Mucosa of descending colon (tissue), 3 donors: Measurements from ENCODE around the gene SAMD5. TPM values are rescaled to one million over a fixed set of nuclear protein-coding genes. Genes with fewer than 3 reads are reported as not detected.

Experiments
- ATAC-seq: fragments of 200-7000 bp; cut with Tn5 transposase; one replicate; pipeline ENCODE4 v1.9.1; 2020; ENCODE audit warnings: mild to moderate bottlenecking, moderate library complexity
- DNase-seq, 3 donors: peaks; one replicate each; pipeline ENCODE4 v3.0.0-alpha.2; 2020
- H3K36me3 ChIP-seq: fragments of 200-600 bp; one replicate; pipeline ENCODE4 v1.8.0; 2021; ENCODE audit warnings: low read depth, mild to moderate bottlenecking
- H3K4me1 ChIP-seq: fragments of 200-600 bp; one replicate; pipeline ENCODE4 v1.8.0; 2021; ENCODE audit warnings: low read depth, mild to moderate bottlenecking
- H3K4me3 ChIP-seq: fragments of 200-600 bp; one replicate; pipeline ENCODE4 v1.8.0; 2021; ENCODE audit warnings: mild to moderate bottlenecking
- H3K9me3 ChIP-seq: fragments of 200-600 bp; one replicate; pipeline ENCODE4 v1.8.0; 2021; ENCODE audit warnings: mild to moderate bottlenecking
- CTCF ChIP-seq: fragments of 200-600 bp; IDR thresholded peaks from one replicate; pipeline ENCODE4 v1.8.0; 2022; ENCODE audit warnings: antibody characterized with exemption, mild to moderate bottlenecking
- intact Hi-C, 2 donors: fragments of 100-400 bp; cut with DNase I in 1 of 2; cut with micrococcal nuclease in 1 of 2; formaldehyde crosslinking; loops; one replicate each; pipeline versions ENCODE4 v1.11.0 to v1.11.1; 2022; cut with DNase I, micrococcal nuclease
- total RNA-seq, 3 donors: library from RNA; stranded (reverse); fragmentation: NEBNext Ultra II Directional in 2 of 3; extraction: Animal tissue kit (Norgen Biotek cat#: 25700) in 2 of 3; gene quantifications; one replicate each; pipeline versions ENCODE4 v1.2.1 to v1.2.4, GENCODE V29; 2021 to 2023
- donor health status: DM: no; HTN: no; CAD: no; lungs with moderate emphysema.
- donor health status: DM: no; HTN: no; CAD: no.
- donor health status: DM: no; HTN: yes; CAD: no.

The SAMD5 gene
- total RNA-seq, 3 donors from 2014 or later, result 4.7 to 11.1 (median 10.3) TPM

DNA sequence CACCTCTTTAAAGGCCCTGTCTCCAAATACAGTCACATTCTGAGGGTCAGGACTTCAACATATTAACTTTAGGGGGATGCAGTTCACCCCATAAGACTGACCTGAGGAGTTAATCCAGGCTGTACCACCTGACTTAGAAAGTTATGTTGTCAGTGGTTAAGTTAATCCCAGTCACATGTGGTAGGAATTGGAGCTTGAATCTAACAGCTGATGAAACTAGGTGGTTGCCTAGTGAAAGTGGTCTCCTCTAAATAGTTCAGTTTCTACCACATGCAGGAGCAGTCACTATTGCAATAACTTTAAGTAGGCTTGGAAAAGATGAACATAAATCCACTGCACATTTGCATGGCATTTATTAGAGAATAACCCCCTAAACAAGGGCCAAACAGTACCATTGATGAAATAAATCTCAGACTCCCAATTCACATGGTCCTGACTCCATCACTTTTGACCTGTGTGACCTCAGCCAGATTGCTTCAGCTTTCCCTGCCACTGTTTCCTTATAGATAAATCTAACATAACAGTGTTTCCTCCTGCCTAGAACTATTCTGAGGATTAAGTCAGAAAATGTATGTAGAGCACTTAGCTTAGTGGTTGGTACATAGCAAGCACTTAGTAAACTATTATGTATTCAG is 20.1 kb downstream of the SAMD5 start:
- TF ChIP-seq CTCF, result no peak
- DNase-seq (no peak), ATAC-seq (no peak)
- no peak overlapping the region for H3K4me3 ChIP-seq
- no peaks in the 10 kb centered on the region for H3K36me3 ChIP-seq
- no peaks in the 10 kb centered on the region for H3K9me3 ChIP-seq
- intact Hi-C loops, result no loop called here
- H3K4me1 ChIP-seq, result no peaks in the 10 kb centered on the region

GRCh38 chr6:147530132-147531060 is 21.9 kb downstream of the SAMD5 start:
- TF ChIP-seq CTCF, result no peak
- intact Hi-C loops, result no loop called here
- peak; percentile 91 for ATAC-seq
- Histone ChIP-seq H3K4me3 (no peak overlapping the region), H3K4me1 (no peaks in the 10 kb centered on the region), H3K36me3 (no peaks in the 10 kb centered on the region), H3K9me3 (no peaks in the 10 kb centered on the region)
- peak; percentile 45 to 52 (median 49) for DNase-seq

DNA sequence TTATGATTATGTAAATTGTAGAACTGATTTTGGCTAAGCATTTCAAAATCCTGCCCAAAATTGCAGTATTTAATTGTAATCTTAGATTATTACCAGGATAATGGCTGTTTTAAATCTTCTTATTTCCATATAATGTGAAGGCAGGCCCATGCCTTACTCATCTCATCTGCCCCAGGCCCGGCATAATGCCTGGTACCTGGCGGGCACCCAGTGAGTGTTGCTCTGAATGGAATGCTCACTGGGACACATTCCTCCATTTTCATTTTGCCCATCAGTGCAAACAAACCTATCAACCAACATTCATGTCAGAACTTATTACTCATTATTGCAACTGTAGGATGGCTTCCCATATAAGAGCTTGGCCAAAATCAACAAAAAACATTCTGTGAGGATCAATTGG is 22.8 kb downstream of the SAMD5 start:
- H3K36me3 ChIP-seq, result no peaks in the 10 kb centered on the region
- no peak for DNase-seq
- H3K4me1 ChIP-seq, result no peaks in the 10 kb centered on the region
- no peak for TF ChIP-seq CTCF
- H3K9me3 ChIP-seq, result no peaks in the 10 kb centered on the region
- no peak overlapping the region for H3K4me3 ChIP-seq
- intact Hi-C loops, result no loop called here
- ATAC-seq, result no peak

DNA sequence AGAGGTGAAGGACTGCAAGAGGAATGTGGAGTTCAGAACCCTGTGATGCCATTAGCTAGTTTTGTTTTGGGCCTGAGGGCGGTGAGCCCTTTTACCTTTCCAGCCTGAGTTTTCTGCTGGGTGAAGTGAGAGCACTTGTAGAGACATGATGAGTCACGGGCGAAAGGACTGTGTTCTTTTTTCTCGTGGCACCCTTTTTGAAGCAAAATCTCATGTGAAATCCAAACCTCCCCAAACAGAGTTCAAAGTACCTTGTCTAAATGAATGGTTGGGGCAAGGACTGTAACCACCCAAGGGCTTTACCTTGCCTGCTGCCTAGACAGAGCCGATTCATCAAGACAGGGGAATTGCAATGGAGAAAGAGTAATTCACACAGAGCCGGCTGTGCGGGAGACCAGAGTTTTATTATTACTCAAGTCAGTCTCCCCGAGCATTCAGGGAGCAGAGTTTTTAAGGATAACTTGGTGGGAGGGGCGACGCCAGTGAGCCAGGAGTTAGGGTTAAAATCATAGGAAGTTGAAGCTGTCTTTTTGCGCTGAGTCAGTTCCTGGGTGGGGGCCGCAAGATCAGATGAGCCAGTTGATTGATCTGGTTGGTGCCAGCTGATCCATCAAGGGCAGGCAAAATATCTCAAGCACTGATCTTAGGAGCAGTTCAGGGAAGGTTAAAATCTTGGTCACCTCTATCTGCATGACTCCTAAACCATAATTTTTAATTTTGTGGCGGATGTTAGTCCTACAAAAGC is 25.8 kb downstream of the SAMD5 start:
- Histone ChIP-seq H3K4me1 (no peaks in the 10 kb centered on the region), H3K4me3 (no peak overlapping the region), H3K36me3 (peaks cover 3% of the 10 kb centered on the region), H3K9me3 (no peaks in the 10 kb centered on the region)
- ATAC-seq (no peak), DNase-seq (no peak)
- no peak for TF ChIP-seq CTCF
- intact Hi-C loops, result no loop called here

- Histone ChIP-seq H3K36me3 (peaks cover 3% of the 10 kb centered on the region), H3K4me1 (no peaks in the 10 kb centered on the region), H3K4me3 (no peak overlapping the region), H3K9me3 (peaks cover 7% of the 10 kb centered on the region)
- no peak for TF ChIP-seq CTCF
- intact Hi-C loops, result no loop called here
- ATAC-seq, result no peak
- no peak for DNase-seq
These were observed 30.3 kb downstream of the SAMD5 start for GRCh38 chr6:147538821-147539220.
